B cell (primary cell): Measurements from ENCODE around the gene GADD45B. TPM values are rescaled to one million over a fixed set of nuclear protein-coding genes. Genes with fewer than 3 reads are reported as not detected.
"Not testable (repeated sequence)": the region's sequence is repeated elsewhere in the genome, so short reads cannot be mapped to it uniquely, and the experiment has no call there.

ENCODE experiments used
- ATAC-seq: fragments of 200-7000 bp; cut with Tn5 transposase; one replicate; pipeline ENCODE4 v1.10.0; 2021; ENCODE audit warnings: low read depth, mild to moderate bottlenecking, moderate number of reproducible peaks, moderate library complexity
- CTCF ChIA-PET: fragments of 350-600 bp; sonication (Branson Sonifier 250); formaldehyde crosslinking; loops from one replicate; lab custom pipeline; 2021; ENCODE audit warnings: antibody characterized with exemption, inconsistent platforms; lab: Charles Lee
- POLR2A ChIA-PET: fragments of 350-600 bp; sonication (Branson Sonifier 250); formaldehyde crosslinking; loops from one replicate; lab custom pipeline; 2021; ENCODE audit warnings: antibody characterized with exemption; lab: Charles Lee
- DNase-seq: peaks from one replicate; pipeline ENCODE4 v3.0.0; 2013
- H2AFZ ChIP-seq: 2 replicates; pipeline ENCODE4 v1.6.1; 2012; ENCODE audit warnings: mild to moderate bottlenecking, low read depth, low read length; ENCODE audit not compliant: insufficient read depth, poor library complexity, severe bottlenecking
- H3K27ac ChIP-seq, 2 donors: 1 replicate in 1 of 2; 2 replicates in 1 of 2; pipeline ENCODE4 v1.5.1; 2012 to 2013; ENCODE audit warnings: low read length in 2 of 2, mild to moderate bottlenecking in 2 of 2, moderate library complexity in 1 of 2
- H3K27me3 ChIP-seq, 4 experiments: fragments of 200-600 bp in 1 of 4; sonication (generic) in 1 of 4; replicated peaks in 1 of 4; 1 replicate in 2 of 4; 2 replicates in 2 of 4; pipeline versions ENCODE4 v1.6.1 to v1.7.0; 2013 to 2016; ENCODE audit warnings: low read length in 3 of 4, mild to moderate bottlenecking in 2 of 4, mixed read lengths in 1 of 4, moderate library complexity in 1 of 4; ENCODE audit not compliant: insufficient read depth in 4 of 4, control insufficient read depth in 3 of 4; ENCODE audit errors: control extremely low read depth in 1 of 4
- H3K36me3 ChIP-seq, 2 experiments: replicated peaks in 1 of 2; 1 replicate in 1 of 2; 2 replicates in 1 of 2; pipeline versions ENCODE4 v1.6.1 to v1.7.1; 2013; ENCODE audit warnings: low read length in 1 of 2; ENCODE audit not compliant: insufficient read depth in 2 of 2, control insufficient read depth in 1 of 2; ENCODE audit errors: control extremely low read depth in 1 of 2, extremely low read depth in 1 of 2
- H3K4me1 ChIP-seq, 2 donors: fragments of 200-600 bp in 1 of 2; sonication (generic) in 1 of 2; 1 replicate in 1 of 2; 2 replicates in 1 of 2; pipeline versions ENCODE4 v1.5.1 to v1.6.1; 2013 to 2017; ENCODE audit warnings: low read length in 2 of 2; ENCODE audit not compliant: control insufficient read depth in 2 of 2, insufficient read depth in 2 of 2
- H3K4me2 ChIP-seq: replicated peaks from 2 replicates; pipeline ENCODE3; 2012; ENCODE audit warnings: mild to moderate bottlenecking, low read depth, low read length; ENCODE audit not compliant: poor library complexity, severe bottlenecking
- H3K4me3 ChIP-seq, 5 experiments: fragments of 200-600 bp in 1 of 5; sonication (generic) in 1 of 5; 1 replicate in 3 of 5; 2 replicates in 2 of 5; pipeline versions ENCODE4 v1.5.1 to v1.7.0; 2011 to 2016; ENCODE audit warnings: low read length in 4 of 5, mild to moderate bottlenecking in 4 of 5, low read depth in 2 of 5, control low read depth in 1 of 5, moderate library complexity in 1 of 5; ENCODE audit not compliant: insufficient read depth in 1 of 5; ENCODE audit errors: control extremely low read depth in 1 of 5, extremely low read depth in 1 of 5
- H3K79me2 ChIP-seq: fragments of 200-600 bp; sonication (generic); one replicate; pipeline ENCODE4 v1.6.0; 2016; ENCODE audit warnings: low read length; ENCODE audit not compliant: control insufficient read depth, insufficient read depth
- H3K9ac ChIP-seq: fragments of 200-600 bp; sonication (generic); 2 replicates; pipeline ENCODE4 v1.6.1; 2017; ENCODE audit warnings: mild to moderate bottlenecking, low read length, moderate library complexity
- H3K9me3 ChIP-seq, 3 donors: one replicate each; pipeline versions ENCODE4 v1.6.1 to v1.7.1; 2013; ENCODE audit warnings: low read length in 2 of 3; ENCODE audit not compliant: control insufficient read depth in 2 of 3, insufficient read depth in 1 of 3; ENCODE audit errors: control extremely low read depth in 1 of 3
- H4K20me1 ChIP-seq: 2 replicates; pipeline ENCODE4 v1.6.0; 2012; ENCODE audit warnings: mild to moderate bottlenecking, low read length; ENCODE audit not compliant: insufficient read depth, control insufficient read depth, poor library complexity, severe bottlenecking
- H3K27ac Mint-ChIP-seq: one replicate; pipeline ENCODE4 v1.8.0; 2021; ENCODE audit warnings: mixed read lengths
- H3K27me3 Mint-ChIP-seq: one replicate; pipeline ENCODE4 v1.8.0; 2021; ENCODE audit warnings: mixed read lengths
- H3K4me1 Mint-ChIP-seq: one replicate; pipeline ENCODE4 v1.8.0; 2021; ENCODE audit warnings: mixed read lengths
- H3K4me3 Mint-ChIP-seq: one replicate; pipeline ENCODE4 v1.8.0; 2021; ENCODE audit warnings: mixed read lengths
- H3K9me3 Mint-ChIP-seq: one replicate; pipeline ENCODE4 v1.8.0; 2022; ENCODE audit warnings: mixed read lengths; ENCODE audit not compliant: insufficient read depth
- EZH2 ChIP-seq: IDR thresholded peaks from 2 replicates; pipeline ENCODE4 v1.6.1; 2012; ENCODE audit warnings: borderline replicate concordance, low read depth, mild to moderate bottlenecking, moderate library complexity, low read length; ENCODE audit not compliant: insufficient read depth, poor library complexity, severe bottlenecking
- WGBS: methylation state at CpG from one replicate; pipeline ENCODE4 v1.1.5; 2013; ENCODE audit warnings: missing lambda C conversion rate; ENCODE audit not compliant: insufficient coverage; 5-methylcytosine and 5-hydroxymethylcytosine counted together
- intact Hi-C: fragments of 100-400 bp; cut with micrococcal nuclease; formaldehyde crosslinking; loops from one replicate; pipeline ENCODE4 v1.10.0; 2022
- polyA plus RNA-seq: library from polyadenylated mRNA; depleted of rRNA; stranded (reverse); fragments of >200 nt; gene quantifications from 2 replicates; pipeline ENCODE4 v1.2.3, GENCODE V29; 2012
- total RNA-seq, 2 donors: library from RNA; stranded (reverse); fragments of 120-200 nt in 1 of 2; gene quantifications; 1 replicate in 1 of 2; 2 replicates in 1 of 2; pipeline versions ENCODE4 v1.2.3 to v1.2.4, GENCODE V29; 2013 to 2022
- TF ChIP-seq, protein P1 (sequence below): fragments of 200-600 bp; IDR thresholded peaks from one replicate; pipeline ENCODE4 v1.8.0; 2022; ENCODE audit warnings: antibody characterized with exemption, mild to moderate bottlenecking

The GADD45B gene
- total and polyA plus RNA-seq, 2 donors (not counting 1 experiment from before 2014, with no cell fraction given) = 166 to 215 TPM

DNA sequence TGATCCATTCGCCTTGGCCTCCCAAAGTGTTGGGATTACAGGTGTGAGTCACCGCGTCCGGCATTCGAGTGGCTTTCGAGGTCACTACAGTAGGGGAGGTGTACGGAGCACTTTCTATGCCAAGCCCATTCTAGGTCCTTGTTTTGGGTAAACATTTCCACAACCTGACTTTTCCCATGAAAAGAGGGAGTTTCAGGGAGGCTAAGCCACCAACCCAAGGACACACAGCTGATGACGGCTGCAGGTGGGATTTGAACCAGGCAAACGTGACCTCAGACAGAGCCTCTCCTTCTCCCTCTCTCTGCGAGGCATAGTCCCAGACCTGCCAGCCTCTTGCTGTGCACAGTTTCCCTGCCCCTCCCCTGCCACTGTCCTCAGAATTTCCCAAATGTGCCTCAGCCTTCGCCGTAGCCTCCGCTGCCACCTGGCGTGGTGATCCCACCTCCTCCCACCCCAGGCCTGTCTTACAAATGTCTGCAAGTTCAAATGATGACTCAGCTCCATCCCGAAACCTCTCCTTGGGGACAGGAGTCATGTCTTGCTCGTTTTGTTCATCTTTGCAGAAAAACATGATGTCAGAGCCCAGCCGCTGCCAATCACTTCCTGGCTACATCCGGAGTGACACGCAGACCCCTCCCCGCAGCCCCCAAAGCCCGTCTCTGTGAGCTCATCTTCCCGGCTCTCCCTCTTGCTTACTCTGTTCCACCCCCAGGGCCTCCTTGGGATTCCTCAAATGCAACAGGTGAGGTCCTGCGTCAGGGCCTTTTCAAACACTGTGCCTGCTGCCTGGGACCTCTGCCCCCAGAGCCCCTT lies 6.6 kb upstream of the GADD45B start:
- H3K9me3 Mint-ChIP-seq = no peaks in the 10 kb centered on the region
- Histone ChIP-seq H3K4me3 (no peak overlapping the region), H2AFZ (peak overlapping the region; percentile 48), H3K9me3 (no peaks in the 10 kb centered on the region), H3K4me2 (no peak overlapping the region), H3K79me2 (peaks cover 3% of the 10 kb centered on the region), H3K36me3 (no peaks in the 10 kb centered on the region), H4K20me1 (no peaks in the 10 kb centered on the region), H3K27me3 (no peaks in the 10 kb centered on the region), H3K9ac (no peak overlapping the region), H3K4me1 (peaks cover 0 to 6% of the 10 kb centered on the region in 2 donors), H3K27ac (no peak overlapping the region)
- WGBS = 39% methylated on average over 21 of the region's 23 CpGs
- TF ChIP-seq EZH2 = no peak
- TF ChIP-seq, protein P1, sequence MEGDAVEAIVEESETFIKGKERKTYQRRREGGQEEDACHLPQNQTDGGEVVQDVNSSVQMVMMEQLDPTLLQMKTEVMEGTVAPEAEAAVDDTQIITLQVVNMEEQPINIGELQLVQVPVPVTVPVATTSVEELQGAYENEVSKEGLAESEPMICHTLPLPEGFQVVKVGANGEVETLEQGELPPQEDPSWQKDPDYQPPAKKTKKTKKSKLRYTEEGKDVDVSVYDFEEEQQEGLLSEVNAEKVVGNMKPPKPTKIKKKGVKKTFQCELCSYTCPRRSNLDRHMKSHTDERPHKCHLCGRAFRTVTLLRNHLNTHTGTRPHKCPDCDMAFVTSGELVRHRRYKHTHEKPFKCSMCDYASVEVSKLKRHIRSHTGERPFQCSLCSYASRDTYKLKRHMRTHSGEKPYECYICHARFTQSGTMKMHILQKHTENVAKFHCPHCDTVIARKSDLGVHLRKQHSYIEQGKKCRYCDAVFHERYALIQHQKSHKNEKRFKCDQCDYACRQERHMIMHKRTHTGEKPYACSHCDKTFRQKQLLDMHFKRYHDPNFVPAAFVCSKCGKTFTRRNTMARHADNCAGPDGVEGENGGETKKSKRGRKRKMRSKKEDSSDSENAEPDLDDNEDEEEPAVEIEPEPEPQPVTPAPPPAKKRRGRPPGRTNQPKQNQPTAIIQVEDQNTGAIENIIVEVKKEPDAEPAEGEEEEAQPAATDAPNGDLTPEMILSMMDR = no peak
- H3K27me3 Mint-ChIP-seq = no peaks in the 10 kb centered on the region
- POLR2A ChIA-PET = interaction anchor here (0.6 to 0.7 kb wide), 2 partner anchors 170 to 181 kb away, joined by 3 read pairs; no protein-coding TSS in a partner anchor
- no peak overlapping the region for H3K27ac Mint-ChIP-seq
- intact Hi-C loops = no loop called here
- H3K4me1 Mint-ChIP-seq = peaks cover 6% of the 10 kb centered on the region
- DNase-seq = no peak
- CTCF ChIA-PET = interaction anchor here (0.6 to 5.4 kb wide), 3 partner anchors 11 to 167 kb away, joined by 3 to 72 read pairs (median 53); no protein-coding TSS in a partner anchor
- no peak overlapping the region for H3K4me3 Mint-ChIP-seq
- no peak for ATAC-seq

DNA sequence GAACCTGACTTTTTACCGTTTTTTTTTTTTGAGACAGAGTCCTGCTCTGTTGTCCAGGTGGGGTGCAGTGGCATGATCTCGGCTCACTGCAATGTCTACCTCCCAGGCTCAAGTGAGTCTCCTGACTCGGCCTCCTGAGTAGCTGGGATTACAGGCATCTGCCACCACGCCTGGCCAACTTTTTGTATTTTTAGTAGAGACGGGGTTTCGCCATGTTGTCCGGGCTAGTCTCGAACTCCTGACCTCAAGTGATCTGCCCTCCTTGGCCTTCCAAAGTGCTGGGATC lies 6.1 kb upstream of the GADD45B start:
- peaks cover 1 to 10% of the 10 kb centered on the region in 2 donors for H3K4me1 ChIP-seq
- intact Hi-C loops = loop anchor here (10.0 kb wide), 3 partner anchors 195 to 315 kb away; partner anchors contain the start of genes AP3D1 and SLC39A3
- H3K4me3 ChIP-seq, H3K4me1 Mint-ChIP-seq, H3K27ac Mint-ChIP-seq, H4K20me1 ChIP-seq, H3K27me3 Mint-ChIP-seq, H3K9me3 Mint-ChIP-seq, H3K9me3 ChIP-seq, H3K36me3 ChIP-seq, DNase-seq, H2AFZ ChIP-seq, H3K27ac ChIP-seq, H3K9ac ChIP-seq, H3K79me2 ChIP-seq, POLR2A ChIA-PET, ATAC-seq, H3K4me2 ChIP-seq, H3K27me3 ChIP-seq, H3K4me3 Mint-ChIP-seq: not testable (repeated sequence)
- 87% methylated on average over 6 of the region's 8 CpGs for WGBS
- CTCF ChIA-PET = interaction anchor here (5.4 kb wide), 2 partner anchors 141 to 166 kb away, joined by 53 to 72 read pairs; no protein-coding TSS in a partner anchor
